Fibroblast of the aortic adventitia (primary cell): ENCODE measurements around the gene RAB31. TPM values are rescaled to one million over a fixed set of nuclear protein-coding genes. Genes with fewer than 3 reads are reported as not detected.

Experiments used
- DNase-seq: peaks from one replicate; pipeline ENCODE4 v3.0.0-alpha.2; 2010; ENCODE audit warnings: low read depth
- H3K4me3 ChIP-seq: 2 replicates; pipeline ENCODE4 v1.5.1; 2011; ENCODE audit warnings: low read depth, mild to moderate bottlenecking, control low read depth, low read length, moderate library complexity
- total RNA-seq: library from RNA; depleted of rRNA; stranded (reverse); fragments of >200 nt; gene quantifications from 2 replicates; pipeline ENCODE4 v1.2.3, GENCODE V29; 2012; ENCODE audit warnings: low replicate concordance
- TF ChIP-seq, protein P1 (sequence below): IDR thresholded peaks from 2 replicates; pipeline ENCODE4 v1.5.1; 2011; ENCODE audit warnings: mild to moderate bottlenecking, low read length, control low read depth, inconsistent platforms; ENCODE audit not compliant: insufficient read depth

RAB31 gene
- total RNA-seq, 1 donor = 90.4 TPM

DNA sequence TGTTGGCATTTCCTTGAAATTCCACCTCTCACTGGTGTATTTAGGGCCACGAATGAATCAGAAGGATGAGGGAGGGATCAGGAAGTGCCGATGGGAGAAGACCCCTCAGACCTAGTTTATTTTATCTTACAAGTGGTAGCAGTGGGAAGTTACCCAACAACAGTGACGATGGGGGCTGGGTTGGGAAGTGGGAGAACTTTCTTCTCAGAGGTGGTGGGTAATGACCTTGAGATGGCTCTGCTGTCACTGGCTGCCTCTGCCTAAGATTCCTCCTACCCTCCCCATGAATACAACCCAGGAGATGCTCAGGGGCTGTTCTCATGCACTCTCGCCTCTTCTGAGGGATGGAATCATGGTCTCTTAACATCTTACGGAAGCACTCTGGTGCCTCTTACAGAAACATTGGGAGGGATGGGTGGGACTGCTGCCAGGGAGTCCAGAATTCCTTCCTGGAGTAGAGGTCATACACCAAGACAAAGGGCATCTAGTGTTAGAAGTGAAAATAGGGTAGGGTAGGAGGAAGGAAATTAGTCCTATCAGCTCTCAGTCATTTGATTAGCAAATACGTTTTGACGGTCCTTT, 119.2 kb downstream of the RAB31 start:
- no peak overlapping the region for H3K4me3 ChIP-seq
- TF ChIP-seq, protein P1, sequence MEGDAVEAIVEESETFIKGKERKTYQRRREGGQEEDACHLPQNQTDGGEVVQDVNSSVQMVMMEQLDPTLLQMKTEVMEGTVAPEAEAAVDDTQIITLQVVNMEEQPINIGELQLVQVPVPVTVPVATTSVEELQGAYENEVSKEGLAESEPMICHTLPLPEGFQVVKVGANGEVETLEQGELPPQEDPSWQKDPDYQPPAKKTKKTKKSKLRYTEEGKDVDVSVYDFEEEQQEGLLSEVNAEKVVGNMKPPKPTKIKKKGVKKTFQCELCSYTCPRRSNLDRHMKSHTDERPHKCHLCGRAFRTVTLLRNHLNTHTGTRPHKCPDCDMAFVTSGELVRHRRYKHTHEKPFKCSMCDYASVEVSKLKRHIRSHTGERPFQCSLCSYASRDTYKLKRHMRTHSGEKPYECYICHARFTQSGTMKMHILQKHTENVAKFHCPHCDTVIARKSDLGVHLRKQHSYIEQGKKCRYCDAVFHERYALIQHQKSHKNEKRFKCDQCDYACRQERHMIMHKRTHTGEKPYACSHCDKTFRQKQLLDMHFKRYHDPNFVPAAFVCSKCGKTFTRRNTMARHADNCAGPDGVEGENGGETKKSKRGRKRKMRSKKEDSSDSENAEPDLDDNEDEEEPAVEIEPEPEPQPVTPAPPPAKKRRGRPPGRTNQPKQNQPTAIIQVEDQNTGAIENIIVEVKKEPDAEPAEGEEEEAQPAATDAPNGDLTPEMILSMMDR = no peak

GRCh38 chr18:9827793-9828505, 119.8 kb downstream of the RAB31 start:
- H3K4me3 ChIP-seq = peak overlapping the region; percentile 3
- TF ChIP-seq, protein P1 = no peak
- DNase-seq = peak; percentile 99

More for the DNA sequence above, 119.2 kb downstream of the RAB31 start:
- DNase-seq = no peak

DNA sequence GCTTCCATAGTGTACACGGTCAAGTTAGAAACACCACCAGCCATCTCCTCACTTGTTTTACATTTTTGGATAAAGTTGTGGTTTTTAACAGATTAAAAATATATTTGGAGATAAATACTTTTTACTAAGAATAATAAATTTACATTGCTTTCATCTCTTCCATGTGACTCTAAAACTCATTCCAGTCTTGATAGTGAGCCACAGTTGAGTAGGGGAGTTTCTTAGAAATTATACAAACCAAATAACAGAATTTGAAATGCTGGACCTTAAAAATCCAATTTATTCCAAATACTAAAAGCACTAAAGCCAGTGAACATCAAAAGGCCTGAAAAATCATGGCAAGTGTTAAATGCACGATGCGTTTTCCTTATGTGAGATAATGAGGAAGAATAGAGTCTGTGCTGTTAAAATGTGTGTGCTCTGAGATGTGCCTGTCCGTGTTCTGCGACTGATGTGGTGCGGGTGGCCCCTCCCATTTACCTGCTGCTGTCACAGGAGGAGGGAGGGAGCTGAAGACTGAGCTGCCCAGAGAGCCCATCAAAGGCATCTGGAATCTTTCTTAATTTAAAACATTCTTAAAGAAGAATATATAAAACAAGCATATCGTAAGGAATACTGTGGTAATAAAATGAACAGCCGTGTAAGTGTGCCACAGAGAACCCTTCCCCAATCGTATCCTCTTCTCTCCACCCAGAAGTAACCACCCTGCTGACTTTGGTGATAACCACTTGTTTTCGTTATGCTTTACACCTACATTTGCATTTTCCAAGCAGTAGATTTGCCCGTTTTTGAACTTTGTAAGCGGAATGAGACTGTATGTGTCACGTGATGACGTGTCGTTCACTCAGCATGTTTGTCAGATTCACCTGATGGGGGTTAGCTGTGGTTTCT, 120.7 kb downstream of the RAB31 start:
- H3K4me3 ChIP-seq = no peak overlapping the region
- DNase-seq = no peak
- TF ChIP-seq, protein P1 = no peak

DNA sequence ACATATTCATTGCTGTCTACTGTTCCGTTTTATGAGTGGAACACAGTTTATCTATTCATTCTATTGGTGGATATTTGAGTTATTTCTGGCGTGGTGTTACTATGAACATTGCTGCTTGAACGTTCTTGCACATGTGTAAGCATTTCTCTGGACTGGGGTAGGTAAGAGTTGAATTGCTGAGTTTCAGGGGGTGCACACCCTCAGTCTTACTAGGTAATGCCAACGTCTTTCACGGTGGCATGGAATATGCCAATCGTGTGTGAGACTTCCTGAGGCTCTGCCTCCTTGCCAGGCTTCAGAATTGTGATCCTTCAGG, 121.3 kb downstream of the RAB31 start:
- DNase-seq = no peak
- TF ChIP-seq, protein P1 = no peak
- H3K4me3 ChIP-seq = no peak overlapping the region

DNA sequence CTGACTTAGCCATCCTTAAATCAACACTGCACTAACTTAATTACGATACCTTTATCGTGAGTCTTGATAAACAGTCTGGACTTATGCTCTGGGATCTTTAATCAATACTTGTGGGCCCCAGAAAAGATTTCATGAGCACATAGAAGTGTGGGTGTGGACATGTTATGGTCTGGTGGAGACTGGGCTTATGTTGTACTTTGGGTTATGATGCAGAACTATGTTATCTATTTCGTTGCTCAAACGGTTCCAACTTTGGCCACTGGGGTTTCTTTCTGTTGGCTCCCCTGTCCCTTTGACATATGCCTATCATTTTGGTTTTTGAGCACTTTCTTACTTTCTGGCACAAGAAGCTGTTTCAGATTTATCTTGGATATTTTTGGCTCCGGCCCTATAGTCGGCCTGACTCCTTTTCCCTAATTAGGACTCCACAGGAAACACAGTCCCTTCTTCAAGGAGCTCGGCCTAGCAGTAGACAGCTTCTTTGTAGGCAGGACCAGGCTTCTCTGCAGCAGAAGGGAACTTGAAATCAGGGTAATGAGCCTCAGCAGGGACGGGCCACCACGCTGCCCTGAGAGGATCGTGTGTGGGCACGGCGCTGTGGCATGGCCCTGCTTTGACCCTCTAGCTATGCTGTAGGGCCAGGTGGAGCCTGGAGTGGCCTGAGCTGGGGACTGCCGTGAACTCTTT, 123.1 kb downstream of the RAB31 start:
- DNase-seq = no peak
- TF ChIP-seq, protein P1 = peak; percentile 26
- no peak overlapping the region for H3K4me3 ChIP-seq

DNA sequence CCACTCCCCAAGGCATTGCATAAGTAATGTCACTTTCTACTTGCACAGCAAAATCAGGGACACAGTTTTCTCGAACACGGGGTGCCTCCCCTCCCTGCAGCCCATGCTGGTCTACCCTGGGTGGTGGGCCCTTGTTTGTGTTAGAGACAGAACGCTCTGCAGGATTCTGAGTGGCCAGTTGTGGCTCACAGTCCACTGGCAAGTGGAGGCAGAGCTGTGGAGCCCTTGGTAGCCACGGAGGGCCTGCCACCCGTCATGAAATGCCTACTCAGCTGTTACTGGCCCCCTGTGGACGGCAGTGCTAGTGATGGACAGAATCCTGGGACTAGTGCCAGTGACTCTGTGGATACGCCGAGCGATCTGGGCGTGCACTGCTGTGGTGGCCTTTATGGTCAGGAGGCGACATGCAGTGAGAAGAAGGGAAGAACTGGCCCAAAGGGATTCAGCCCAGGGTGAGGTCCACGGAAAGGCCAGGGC, 123.7 kb downstream of the RAB31 start:
- DNase-seq = no peak
- H3K4me3 ChIP-seq = no peak overlapping the region
- TF ChIP-seq, protein P1 = no peak
